ENCODE data around the gene ATG5. TPM values are rescaled to one million over a fixed set of nuclear protein-coding genes. Genes with fewer than 3 reads are reported as not detected.
A peak's percentile ranks its signal among the peaks of the same experiment; 100 is the strongest.

The ATG5 gene
- total RNA-seq, 2 donors from 2014 or later = 42.1 to 48.0 TPM

- no peaks in the 10 kb centered on the region for H3K36me3 ChIP-seq
- H3K4me1 ChIP-seq = no peaks in the 10 kb centered on the region
- H3K27ac ChIP-seq = peak overlapping the region; percentile 68
- no peak for DNase-seq
- no peak overlapping the region for H3K4me3 ChIP-seq
- no peaks in the 10 kb centered on the region for H3K9me3 ChIP-seq
- H3K9ac ChIP-seq (ENCODE audit: low read depth in 2 of 2, low read length in 2 of 2) = peak overlapping the region; percentile 22 to 26
- intact Hi-C loops (cut with DNase I) = no loop called here
- no peaks in the 10 kb centered on the region for H3K27me3 ChIP-seq
- TF ChIP-seq CTCF (IDR thresholded peaks at IDR 0.05) = no peak
Observed at GRCh38 chr6:106163966-106164877, 161.3 kb downstream of the ATG5 start.

- H3K27ac ChIP-seq = peak overlapping the region; percentile 68
- no peaks in the 10 kb centered on the region for H3K4me1 ChIP-seq
- TF ChIP-seq CTCF (IDR thresholded peaks at IDR 0.05) = no peak
- H3K9ac ChIP-seq (ENCODE audit: low read depth in 2 of 2, low read length in 2 of 2) = peak overlapping the region; percentile 22 to 26
- H3K4me3 ChIP-seq = no peak overlapping the region
- intact Hi-C loops (cut with DNase I) = no loop called here
- H3K36me3 ChIP-seq = no peaks in the 10 kb centered on the region
- no peaks in the 10 kb centered on the region for H3K27me3 ChIP-seq
- no peaks in the 10 kb centered on the region for H3K9me3 ChIP-seq
- peak; percentile 27 for DNase-seq
Observed at GRCh38 chr6:106163446-106163965, 162.1 kb downstream of the ATG5 start.

GRCh38 chr6:106162921-106163320, 162.6 kb downstream of the ATG5 start:
- H3K4me3 ChIP-seq = no peak overlapping the region
- H3K9me3 ChIP-seq = no peaks in the 10 kb centered on the region
- peak overlapping the region; percentile 68 for H3K27ac ChIP-seq
- no peaks in the 10 kb centered on the region for H3K4me1 ChIP-seq
- DNase-seq = no peak
- TF ChIP-seq CTCF (IDR thresholded peaks at IDR 0.05) = no peak
- H3K27me3 ChIP-seq = no peaks in the 10 kb centered on the region
- no peak overlapping the region for H3K9ac ChIP-seq (ENCODE audit: low read depth in 2 of 2, low read length in 2 of 2)
- H3K36me3 ChIP-seq = no peaks in the 10 kb centered on the region
- intact Hi-C loops (cut with DNase I) = no loop called here

GRCh38 chr6:106161893-106162292, 163.7 kb downstream of the ATG5 start:
- H3K4me1 ChIP-seq = no peaks in the 10 kb centered on the region
- no peaks in the 10 kb centered on the region for H3K36me3 ChIP-seq
- no peak overlapping the region for H3K9ac ChIP-seq (ENCODE audit: low read depth in 2 of 2, low read length in 2 of 2)
- H3K9me3 ChIP-seq = no peaks in the 10 kb centered on the region
- DNase-seq = no peak
- no peak overlapping the region for H3K27ac ChIP-seq
- no peak for TF ChIP-seq CTCF (IDR thresholded peaks at IDR 0.05)
- intact Hi-C loops (cut with DNase I) = no loop called here
- no peaks in the 10 kb centered on the region for H3K27me3 ChIP-seq
- no peak overlapping the region for H3K4me3 ChIP-seq

GRCh38 chr6:106161311-106161874, 164.2 kb downstream of the ATG5 start:
- Histone ChIP-seq H3K4me1 (no peaks in the 10 kb centered on the region), H3K4me3 (no peak overlapping the region), H3K36me3 (no peaks in the 10 kb centered on the region), H3K9me3 (no peaks in the 10 kb centered on the region), H3K27ac (no peak overlapping the region), H3K27me3 (no peaks in the 10 kb centered on the region), H3K9ac (ENCODE audit: low read depth in 2 of 2, low read length in 2 of 2) (no peak overlapping the region)
- intact Hi-C loops (cut with DNase I) = no loop called here
- DNase-seq = no peak
- no peak for TF ChIP-seq CTCF (IDR thresholded peaks at IDR 0.05)

All from colonic mucosa (tissue), 4 donors.